Osteocyte (in vitro differentiated cells): ENCODE measurements around the gene ASCL5. TPM values are rescaled to one million over a fixed set of nuclear protein-coding genes. Genes with fewer than 3 reads are reported as not detected.

Experiments used
- DNase-seq: peaks from one replicate; pipeline ENCODE4 v3.0.0; 2021; ENCODE audit warnings: mixed read lengths; ENCODE audit not compliant: unreplicated experiment; ENCODE audit errors: extremely low spot score
- H3K27ac Mint-ChIP-seq: one replicate; pipeline ENCODE4 v1.8.0; 2021; ENCODE audit warnings: mild to moderate bottlenecking, mixed read lengths; ENCODE audit not compliant: unreplicated experiment
- H3K27me3 Mint-ChIP-seq: one replicate; pipeline ENCODE4 v1.8.0; 2021; ENCODE audit warnings: mixed read lengths; ENCODE audit not compliant: unreplicated experiment
- H3K36me3 Mint-ChIP-seq: one replicate; pipeline ENCODE4 v1.8.0; 2021; ENCODE audit warnings: mixed read lengths; ENCODE audit not compliant: unreplicated experiment
- H3K4me1 Mint-ChIP-seq: one replicate; pipeline ENCODE4 v1.8.0; 2021; ENCODE audit warnings: mixed read lengths; ENCODE audit not compliant: unreplicated experiment
- H3K4me3 Mint-ChIP-seq: one replicate; pipeline ENCODE4 v1.8.0; 2021; ENCODE audit warnings: mild to moderate bottlenecking, moderate library complexity, mixed read lengths; ENCODE audit not compliant: unreplicated experiment
- H3K9me3 Mint-ChIP-seq: one replicate; pipeline ENCODE4 v1.8.0; 2021; ENCODE audit warnings: mixed read lengths; ENCODE audit not compliant: unreplicated experiment
- CTCF ChIP-seq: fragments of 200-600 bp; sonication (generic); IDR thresholded peaks from 2 replicates; pipeline ENCODE4 v1.5.0; 2021; ENCODE audit warnings: antibody characterized with exemption, mild to moderate bottlenecking, moderate library complexity
- total RNA-seq: library from RNA; stranded (reverse); gene quantifications from 2 replicates; pipeline ENCODE4 v1.2.1, GENCODE V29; 2021

The ASCL5 gene
- total RNA-seq, 1 donor from 2014 or later, result not detected

- H3K4me3 Mint-ChIP-seq, result no peak overlapping the region
- no peak for TF ChIP-seq CTCF
These were observed 33.4 kb downstream of the ASCL5 start for GRCh38 chr1:201093561-201093960.

GRCh38 chr1:201092738-201093137 is 34.2 kb downstream of the ASCL5 start:
- peaks cover 3% of the 10 kb centered on the region for H3K4me1 Mint-ChIP-seq
- no peaks in the 10 kb centered on the region for H3K36me3 Mint-ChIP-seq
- H3K9me3 Mint-ChIP-seq, result no peaks in the 10 kb centered on the region
- peaks cover 16% of the 10 kb centered on the region for H3K27me3 Mint-ChIP-seq
- no peak overlapping the region for H3K4me3 Mint-ChIP-seq
- TF ChIP-seq CTCF, result no peak
- DNase-seq, result no peak
- H3K27ac Mint-ChIP-seq, result no peak overlapping the region

More at GRCh38 chr1:201093561-201093960, 33.4 kb downstream of the ASCL5 start:
- no peak overlapping the region for H3K27ac Mint-ChIP-seq
- peaks cover 3% of the 10 kb centered on the region for H3K4me1 Mint-ChIP-seq
- DNase-seq, result no peak
- H3K36me3 Mint-ChIP-seq, result no peaks in the 10 kb centered on the region
- no peaks in the 10 kb centered on the region for H3K9me3 Mint-ChIP-seq
- H3K27me3 Mint-ChIP-seq, result peaks cover 12% of the 10 kb centered on the region

GRCh38 chr1:201091256-201091655 is 35.7 kb downstream of the ASCL5 start:
- Mint-ChIP-seq H3K27me3 (peaks cover 14% of the 10 kb centered on the region), H3K27ac (no peak overlapping the region), H3K4me1 (peaks cover 3% of the 10 kb centered on the region)

GRCh38 chr1:201090541-201090940 is 36.4 kb downstream of the ASCL5 start:
- DNase-seq, result no peak
- no peak overlapping the region for H3K27ac Mint-ChIP-seq
- no peak overlapping the region for H3K4me3 Mint-ChIP-seq
- no peaks in the 10 kb centered on the region for H3K9me3 Mint-ChIP-seq
- H3K36me3 Mint-ChIP-seq, result no peaks in the 10 kb centered on the region
- peaks cover 16% of the 10 kb centered on the region for H3K27me3 Mint-ChIP-seq
- peaks cover 3% of the 10 kb centered on the region for H3K4me1 Mint-ChIP-seq
- no peak for TF ChIP-seq CTCF

More at GRCh38 chr1:201091256-201091655, 35.7 kb downstream of the ASCL5 start:
- no peak for TF ChIP-seq CTCF
- Mint-ChIP-seq H3K4me3 (no peak overlapping the region), H3K9me3 (no peaks in the 10 kb centered on the region), H3K36me3 (no peaks in the 10 kb centered on the region)
- DNase-seq, result no peak

- H3K9me3 Mint-ChIP-seq, result no peaks in the 10 kb centered on the region
- H3K27me3 Mint-ChIP-seq, result peaks cover 20% of the 10 kb centered on the region
- no peak overlapping the region for H3K27ac Mint-ChIP-seq
- no peak for TF ChIP-seq CTCF
- H3K4me1 Mint-ChIP-seq, result peaks cover 3% of the 10 kb centered on the region
- no peaks in the 10 kb centered on the region for H3K36me3 Mint-ChIP-seq
- no peak overlapping the region for H3K4me3 Mint-ChIP-seq
- no peak for DNase-seq
These were observed 37.4 kb downstream of the ASCL5 start for GRCh38 chr1:201089596-201089995.
